Glomerular visceral epithelial cell (primary cell): ENCODE data around the gene CEMP1.

Experiments
- DNase-seq: peaks from one replicate; pipeline ENCODE4 v3.0.0-alpha.2; 2016; ENCODE audit errors: extremely low spot score

Gene CEMP1

DNA sequence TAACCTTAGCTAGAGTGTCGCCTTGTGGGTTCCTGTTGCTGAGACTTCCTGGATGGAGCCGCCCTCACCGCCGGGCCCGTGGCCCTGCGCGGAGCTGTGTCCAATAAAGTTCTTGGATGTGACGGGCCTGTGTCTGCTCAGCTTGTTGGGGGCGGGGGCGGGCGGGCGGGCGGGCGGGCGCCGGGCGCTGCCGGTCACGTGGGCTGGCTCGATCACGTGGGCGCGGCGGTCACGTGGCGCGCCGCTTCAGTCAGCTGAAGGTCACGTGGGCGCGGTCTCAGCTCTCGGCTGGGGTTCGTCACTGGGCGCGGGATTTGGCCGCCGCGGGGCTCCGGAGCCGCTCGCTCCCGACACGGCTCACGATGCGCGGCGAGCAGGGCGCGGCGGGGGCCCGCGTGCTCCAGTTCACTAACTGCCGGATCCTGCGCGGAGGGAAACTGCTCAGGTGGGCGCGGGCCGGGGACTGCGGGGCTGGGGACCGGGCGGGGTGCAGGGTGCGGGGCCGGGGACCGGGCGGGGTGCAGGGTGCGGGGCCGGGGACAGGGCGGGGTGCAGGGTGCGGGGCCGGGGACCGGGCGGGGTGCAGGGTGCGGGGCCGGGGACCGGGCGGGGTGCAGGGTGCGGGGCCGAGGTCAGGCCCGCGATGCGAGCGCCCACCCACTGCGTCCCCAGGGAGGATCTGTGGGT, 11.0 kb downstream of the CEMP1 start, which contains the start of gene AMDHD2:
Gene AMDHD2, plus strand, starts transcription at position 275 of the 687 bp plus-strand sequence. Its CDS starts 88 bp downstream, at position 363.
- peak; percentile 90 for DNase-seq

DNA sequence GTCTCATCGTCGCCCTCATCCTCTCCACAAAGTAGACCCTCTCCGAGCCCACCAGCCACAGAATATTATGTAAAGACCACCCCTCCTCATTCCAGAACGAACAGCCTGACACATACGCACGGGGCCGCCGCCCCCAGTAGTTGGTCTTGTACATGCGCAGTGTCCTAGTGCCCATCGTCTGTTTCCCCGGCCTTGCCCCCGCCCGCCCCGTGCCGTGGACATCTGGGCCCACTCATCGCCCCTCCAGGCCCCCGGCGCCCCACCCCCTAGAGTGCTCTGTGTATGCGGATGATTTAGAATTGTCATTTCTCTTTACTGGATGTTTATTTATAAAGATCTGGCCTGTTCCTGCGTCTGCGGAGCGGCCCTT, 11.5 kb downstream of the CEMP1 start:
- no peak for DNase-seq

DNA sequence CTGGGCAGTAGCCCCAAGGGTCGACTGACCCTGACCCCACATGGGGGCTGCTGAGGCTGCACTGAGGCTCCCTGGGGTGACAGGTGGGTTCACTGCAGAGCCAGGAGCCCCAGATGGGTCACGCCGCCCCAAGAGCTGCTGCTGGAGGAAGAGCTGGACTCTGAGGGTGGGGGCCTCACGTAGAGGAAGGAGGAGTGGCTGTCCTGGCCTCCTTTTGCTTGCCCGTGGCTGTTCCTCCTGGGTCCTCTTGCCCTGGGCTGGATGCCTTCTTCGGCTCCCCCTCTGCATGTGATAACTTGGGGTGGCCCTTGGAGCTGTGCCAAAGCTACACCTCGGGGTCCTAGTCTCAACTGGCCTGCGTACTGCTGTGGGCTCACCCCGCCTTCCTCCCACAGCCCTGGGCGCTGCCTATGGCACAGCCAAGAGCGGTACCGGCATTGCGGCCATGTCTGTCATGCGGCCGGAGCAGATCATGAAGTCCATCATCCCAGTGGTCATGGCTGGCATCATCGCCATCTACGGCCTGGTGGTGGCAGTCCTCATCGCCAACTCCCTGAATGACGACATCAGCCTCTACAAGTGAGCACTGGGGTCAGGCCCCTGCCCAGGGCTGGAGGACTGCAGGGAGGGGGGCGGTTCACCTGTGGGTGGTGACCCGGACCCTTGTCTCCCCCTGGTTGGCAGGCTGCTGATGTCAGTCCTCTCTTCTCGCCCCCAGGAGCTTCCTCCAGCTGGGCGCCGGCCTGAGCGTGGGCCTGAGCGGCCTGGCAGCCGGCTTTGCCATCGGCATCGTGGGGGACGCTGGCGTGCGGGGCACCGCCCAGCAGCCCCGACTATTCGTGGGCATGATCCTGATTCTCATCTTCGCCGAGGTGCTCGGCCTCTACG, 12.1 kb downstream of the CEMP1 start:
- DNase-seq = no peak

DNA sequence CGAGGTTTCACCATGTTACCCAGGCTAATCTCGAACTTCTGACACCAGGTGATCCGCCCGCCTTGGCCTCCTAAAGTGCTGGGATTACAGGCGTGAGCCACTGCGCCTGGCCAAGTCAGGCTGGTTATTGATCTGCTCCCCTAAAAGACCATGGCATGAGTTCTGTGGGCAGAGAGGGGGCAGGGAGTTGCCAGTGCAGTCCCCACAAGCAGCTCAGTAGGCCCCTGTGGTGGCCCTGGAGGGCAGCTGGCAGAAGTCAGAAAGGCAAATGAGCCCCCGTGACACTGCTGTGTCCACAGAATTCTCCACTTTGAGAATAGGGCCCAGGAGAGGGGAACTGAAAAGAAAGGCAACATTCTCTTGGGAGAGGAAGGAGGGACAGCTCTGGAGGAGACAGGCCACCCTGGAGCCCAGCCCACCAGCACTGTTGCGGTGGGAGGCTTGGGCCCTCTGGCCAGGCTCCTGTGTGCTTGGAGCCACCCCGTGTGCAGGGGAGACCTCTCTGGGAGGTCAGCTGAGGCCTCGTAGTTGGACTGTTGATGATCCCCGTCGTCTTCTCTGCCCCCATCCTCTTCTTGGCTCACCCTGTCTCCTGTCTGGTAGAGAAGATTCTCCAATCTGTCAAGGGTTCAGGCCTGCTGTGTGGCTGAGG, 13.1 kb downstream of the CEMP1 start:
- DNase-seq = no peak

DNA sequence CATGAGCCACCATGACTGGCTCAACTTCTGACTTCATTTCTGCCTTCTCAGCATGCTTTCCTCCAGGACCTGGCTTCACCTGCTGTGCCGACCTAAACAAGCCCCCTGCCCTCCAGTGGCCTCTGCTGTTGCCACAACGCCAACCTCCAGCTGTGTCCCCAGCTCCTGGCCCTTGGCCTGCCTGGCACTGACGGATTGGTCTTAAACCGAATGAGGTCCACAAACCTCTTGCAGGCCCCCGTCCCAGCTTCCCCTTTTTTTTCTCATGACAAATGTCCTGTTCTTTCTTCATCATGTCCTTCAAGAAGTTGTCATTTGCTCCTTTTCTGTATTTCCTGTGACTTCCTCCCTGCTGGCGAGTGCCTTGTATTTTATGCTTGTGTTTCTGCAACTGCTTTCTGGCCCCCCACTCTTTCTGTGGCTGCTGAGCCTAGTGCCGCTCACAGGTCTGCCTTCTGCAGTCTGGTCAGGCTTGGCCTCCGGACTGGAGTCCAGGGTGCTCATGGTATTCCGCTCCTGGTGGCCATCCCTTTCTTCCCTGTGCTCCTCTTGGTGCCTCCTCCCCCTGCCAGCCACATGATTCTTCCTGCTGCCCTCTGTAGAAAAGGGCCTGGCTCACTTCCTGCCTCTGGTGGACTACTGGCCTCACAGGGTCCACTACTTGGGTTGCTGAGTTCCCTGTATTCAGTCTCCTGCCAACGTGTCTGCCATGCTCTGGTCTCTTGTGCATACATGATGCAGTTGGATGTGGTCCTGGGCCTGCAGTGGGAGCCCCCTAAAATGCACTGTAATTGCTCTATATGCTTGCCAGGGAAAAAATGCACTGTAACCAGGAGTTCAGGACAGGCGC, 14.6 kb downstream of the CEMP1 start:
- DNase-seq = peak; percentile 38

DNA sequence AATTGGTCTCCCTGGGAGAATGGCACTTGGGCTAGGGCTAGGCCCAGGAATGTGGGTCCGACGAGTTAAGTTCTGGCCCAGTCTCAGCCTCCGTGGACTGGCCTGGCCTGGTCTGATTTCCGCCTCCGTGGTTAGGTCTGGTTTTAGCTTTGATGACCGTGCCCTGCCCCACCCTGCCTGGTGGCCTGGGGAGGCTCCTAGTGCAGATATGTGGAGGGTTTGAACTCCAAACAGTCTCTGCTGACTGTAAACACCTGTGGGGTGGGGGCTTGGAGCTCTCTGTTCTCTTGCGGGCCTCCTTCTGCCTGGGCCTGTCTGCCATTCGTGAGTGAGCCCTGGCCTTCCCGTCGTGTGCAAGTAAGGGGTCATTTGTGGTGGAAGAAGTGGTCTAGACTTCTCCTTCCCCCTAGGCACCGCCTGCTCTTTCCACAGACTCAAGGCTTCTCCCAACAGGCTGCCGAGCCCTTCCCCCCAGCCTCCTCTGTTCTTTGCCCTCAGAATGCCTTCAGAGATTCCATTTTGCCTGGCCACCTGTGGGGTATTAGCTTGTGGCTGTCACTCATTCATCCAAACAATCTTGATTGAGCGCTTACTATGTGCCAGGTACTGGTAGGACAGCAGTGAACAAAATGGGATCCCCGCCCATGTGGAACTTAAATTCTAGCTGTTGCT, 15.9 kb downstream of the CEMP1 start:
- no peak for DNase-seq

DNA sequence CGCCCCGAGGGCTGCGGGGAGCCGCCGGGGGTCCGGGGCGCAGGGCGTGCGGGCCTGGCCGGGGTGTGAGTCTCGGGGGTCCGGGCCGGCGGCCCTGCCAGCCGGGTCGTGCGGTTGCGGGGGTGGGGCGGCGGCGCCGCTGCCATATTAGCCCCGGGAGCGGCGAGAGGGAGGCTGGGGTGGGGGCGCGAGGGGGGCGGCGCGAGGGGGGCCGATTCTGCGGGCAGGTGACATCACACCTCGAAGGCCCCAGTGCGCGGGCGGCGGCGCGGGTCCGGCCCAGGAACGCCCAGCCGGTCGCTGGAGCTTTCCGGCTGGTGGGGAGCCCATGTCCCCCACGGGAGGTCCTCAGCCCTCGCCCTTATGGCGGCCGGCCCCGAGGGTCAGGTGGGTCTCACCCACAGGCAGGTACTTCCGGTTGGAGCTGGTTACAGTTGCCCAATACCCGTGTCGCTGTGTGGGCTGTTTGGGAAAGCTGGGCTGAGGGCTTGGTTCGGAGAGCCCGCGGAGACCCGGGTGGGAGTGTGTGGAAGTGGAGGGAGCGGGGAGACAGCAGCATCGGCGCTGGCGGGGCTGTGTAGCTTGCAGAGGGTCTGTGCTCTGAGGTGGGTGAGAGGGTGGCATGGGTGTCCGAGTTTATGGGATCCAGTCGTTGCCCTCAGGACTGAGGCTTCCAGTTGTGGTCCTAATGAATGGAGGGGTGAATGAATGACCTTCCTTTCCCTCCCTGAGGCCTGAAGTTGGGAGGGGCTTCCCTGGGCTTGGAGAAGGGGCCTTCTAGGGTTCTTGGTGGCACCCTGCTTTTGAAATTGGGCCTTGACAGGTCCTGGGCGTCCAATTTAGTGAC, 16.7 kb downstream of the CEMP1 start:
- no peak for DNase-seq

DNA sequence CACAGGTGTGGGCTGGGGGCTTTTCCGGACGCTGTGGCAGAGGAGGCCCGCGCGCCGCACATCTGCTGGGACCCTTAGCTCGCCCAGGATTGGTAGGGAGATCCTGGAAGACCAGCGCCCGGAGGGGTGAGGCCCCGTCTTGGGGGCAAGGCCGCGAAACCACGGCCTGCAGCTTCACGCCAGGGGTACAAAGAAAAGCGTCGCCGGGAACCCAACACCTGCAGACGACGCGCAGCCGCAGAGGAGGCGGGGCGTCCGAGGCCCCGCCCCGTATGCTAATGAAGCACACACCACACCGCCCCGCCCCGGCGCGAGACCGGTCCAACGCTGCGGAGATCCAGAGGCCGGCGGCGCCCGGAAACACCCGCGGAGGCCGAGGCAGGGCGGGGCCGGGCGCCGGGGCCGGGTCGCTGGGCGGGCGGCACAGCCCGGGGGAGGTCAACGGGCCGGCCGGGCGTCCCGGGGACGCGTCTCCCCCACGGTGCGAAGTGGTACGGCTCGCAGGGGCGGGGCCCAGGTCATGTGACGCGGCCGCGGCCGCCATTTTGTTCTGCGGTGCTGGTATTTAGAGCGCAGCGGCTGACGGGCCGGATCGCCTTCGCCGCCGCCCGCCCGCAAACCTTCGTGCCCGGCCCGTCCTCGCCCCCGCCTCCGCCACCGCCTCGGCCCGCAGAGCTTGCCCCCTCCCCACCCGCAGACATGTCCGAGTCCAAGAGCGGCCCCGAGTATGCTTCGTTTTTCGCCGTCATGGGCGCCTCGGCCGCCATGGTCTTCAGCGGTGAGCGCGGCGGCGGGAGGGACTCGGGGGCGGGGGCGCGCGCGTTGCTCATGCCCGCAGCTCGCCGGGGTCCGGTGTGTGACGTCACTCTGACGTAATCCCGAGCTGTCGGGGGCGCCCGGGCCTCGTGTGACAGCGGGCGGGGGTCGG, 17.5 kb downstream of the CEMP1 start, which contains the start of gene ATP6V0C:
Gene ATP6V0C, plus strand, starts transcription at position 548 of the 928 bp plus-strand sequence. Its CDS starts 152 bp downstream, at position 700.
- peak; percentile 91 for DNase-seq

DNA sequence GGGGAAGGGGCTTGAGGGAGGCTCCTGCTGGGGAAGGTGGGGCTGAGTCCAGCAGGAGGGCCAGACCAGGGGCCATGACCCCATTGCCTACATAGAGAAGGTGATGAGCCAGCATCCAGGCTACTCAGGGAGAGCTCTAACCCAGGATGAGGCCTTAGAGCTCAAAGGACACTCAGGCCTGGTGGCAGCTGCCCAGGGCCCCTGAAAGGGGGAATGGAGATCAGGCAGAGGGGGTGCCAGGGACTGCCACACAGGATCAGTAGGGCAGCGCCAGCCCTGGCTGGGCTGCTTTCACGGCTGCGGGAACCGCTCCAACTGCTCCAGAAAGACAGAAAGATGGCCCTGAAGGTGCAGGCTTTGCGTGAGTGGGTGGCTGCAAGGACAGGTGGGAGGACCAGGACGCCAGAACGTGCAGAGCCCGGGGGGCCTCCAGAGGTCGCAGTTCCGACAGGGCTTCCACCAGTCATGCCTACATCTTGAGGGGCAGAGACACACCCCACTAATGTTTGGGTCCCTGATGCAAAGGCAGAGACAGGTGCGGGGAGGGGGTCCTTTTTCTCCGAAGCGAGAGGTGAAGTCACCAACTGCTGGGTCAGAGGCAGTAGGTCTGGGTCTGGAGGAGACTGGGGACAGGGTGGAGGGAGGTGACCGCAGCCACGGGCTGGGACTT, 18.3 kb downstream of the CEMP1 start:
- DNase-seq = no peak

DNA sequence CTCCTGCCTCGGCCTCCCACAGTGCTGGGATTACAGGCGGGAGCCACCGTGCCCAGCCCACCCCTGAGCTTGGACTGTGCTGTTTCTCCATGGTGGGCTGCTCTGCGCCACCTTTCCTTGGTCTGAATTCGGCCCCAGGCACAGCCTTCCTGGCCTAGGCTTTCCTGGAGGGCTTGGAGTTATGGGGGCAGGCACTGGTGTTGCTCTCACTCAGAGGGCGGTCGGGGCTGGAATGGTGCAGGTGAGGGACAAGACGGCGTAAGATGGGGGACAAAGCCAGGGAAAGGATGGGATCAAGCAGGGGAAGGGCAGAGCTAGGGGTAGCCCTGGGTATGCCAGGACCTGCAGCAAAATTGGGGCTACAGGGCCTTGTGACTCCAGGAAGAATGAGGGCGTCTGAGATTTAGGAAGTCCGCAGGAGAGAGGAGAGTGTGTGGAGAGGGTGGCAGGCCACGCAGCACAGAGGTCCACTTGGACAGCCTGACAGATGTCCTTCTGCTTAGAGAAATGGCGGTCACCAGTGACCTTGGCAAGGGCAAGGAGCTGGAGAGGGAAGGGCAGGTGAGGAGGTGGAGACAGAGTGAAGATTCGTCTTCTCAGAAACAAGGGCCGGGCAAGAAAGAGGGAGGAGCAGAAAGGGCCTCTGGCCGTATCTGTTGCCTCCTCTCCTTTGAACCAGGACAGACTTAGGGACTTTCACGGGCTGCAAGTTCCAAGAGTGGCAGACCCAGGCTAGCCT, 19.0 kb downstream of the CEMP1 start:
- no peak for DNase-seq

DNA sequence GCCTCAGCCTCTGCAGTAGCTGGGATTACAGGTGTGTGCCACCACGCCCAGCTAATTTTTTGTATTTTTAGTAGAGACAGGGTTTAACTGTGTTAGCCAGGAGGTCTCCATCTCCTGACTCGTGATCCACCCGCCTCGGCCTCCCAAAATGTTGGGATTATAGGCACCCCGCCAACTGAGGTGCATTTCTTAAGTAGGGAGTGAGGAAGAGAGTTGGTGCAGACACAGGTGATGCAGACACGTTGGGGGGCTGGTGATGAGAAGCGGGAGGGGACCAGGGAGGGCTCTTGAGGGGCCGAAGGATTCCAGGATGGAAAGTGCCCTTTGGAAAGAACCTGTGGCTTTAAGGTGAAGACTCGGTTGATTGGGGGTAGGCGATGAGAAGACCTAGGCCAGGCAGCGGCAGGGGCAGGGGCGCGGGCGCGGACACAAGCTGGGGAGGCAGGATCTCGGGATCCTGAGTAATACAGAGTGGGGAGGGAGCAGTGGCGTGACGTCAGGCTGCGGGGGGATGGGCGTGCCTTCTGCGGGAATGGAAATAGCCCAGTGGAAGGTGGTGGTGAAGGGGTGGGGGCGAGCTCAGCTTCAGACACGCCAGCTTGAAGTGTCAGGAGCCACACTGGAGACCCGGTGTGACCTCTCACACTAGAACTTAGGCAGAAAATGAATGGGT, 19.9 kb downstream of the CEMP1 start:
- DNase-seq = peak; percentile 32

DNA sequence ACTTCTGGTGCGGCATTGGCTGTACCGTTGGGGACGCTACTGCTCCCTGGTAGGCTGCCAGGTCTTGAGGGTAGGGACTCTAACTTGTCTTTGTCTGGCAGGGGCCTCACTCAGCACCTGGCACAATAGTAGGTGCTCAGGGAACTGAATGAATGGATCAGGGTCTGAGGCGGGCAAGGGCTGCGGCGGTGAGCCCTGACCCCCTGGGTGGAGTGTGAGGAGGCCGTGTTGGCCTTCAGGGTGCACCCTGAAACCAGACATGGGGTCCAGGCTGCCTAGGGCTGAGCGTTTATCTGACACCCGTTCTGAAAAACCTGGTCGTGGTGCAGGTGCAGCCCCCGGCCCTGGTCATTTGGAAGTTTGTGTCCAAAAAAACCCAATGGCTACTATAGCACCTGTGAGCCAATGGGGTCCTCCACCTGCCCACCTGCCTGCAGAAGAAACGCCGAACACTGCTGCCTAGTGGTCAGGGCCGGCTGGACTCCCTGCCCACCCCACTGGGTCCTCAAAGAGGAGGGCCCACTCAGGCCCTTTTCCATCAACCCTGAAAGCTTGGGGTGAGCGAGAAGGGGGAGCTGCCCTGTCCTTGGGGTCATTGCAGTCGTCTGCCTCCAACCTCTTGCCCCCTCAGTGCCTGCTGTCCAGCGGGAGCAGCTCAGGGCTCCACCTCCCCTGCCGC, 22.3 kb downstream of the CEMP1 start:
- DNase-seq = no peak

DNA sequence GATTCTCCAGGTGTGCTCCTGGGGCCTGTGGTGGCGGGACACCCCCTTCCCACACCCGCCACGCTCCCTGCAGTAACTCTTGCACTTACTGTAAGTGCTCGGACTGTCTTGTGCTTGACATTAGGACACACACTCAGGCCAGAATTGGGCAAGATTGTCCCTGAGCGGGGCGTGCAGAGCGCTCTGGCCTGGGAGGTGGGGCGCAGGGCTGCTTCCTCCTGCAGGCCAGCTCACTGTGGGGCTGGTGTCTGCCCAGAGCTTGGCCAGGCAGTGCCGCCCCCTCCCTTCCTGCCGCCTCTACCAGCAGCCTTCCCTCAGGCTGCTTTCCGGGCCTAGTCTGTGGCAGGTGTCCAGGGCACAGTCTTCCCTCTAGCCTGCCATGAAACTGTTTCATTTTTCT, 23.5 kb downstream of the CEMP1 start:
- DNase-seq = no peak

DNA sequence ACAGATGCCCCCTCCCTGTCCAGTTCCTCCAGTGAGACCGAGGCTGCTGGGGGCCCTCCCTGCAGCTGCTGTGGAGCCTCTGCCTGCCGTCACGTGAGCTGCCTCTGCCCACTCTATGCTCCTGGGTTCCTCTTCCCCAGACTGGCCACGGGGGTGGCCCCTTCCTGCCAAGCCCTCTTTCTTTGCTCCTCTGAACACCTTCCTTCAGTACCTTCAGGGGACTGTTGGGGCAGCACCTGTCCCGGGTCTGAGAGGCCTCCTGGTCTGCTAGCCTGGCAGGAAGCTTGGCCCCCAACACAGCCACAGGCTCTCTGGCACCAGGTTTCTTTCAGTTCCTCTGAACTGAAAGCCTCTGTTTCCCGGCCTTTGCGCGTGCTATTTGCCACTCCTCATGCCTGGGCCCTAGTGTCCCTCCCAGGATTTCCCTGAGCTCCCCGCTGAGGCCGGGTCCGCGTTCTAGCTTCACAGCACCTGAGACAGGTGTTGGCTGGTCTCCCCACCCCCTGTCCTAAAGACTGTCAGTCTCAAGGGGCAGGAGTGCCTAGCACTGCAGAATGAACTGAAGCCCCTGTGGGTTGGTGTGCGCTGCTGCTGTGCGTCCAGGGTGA, 24.1 kb downstream of the CEMP1 start:
- no peak for DNase-seq

DNA sequence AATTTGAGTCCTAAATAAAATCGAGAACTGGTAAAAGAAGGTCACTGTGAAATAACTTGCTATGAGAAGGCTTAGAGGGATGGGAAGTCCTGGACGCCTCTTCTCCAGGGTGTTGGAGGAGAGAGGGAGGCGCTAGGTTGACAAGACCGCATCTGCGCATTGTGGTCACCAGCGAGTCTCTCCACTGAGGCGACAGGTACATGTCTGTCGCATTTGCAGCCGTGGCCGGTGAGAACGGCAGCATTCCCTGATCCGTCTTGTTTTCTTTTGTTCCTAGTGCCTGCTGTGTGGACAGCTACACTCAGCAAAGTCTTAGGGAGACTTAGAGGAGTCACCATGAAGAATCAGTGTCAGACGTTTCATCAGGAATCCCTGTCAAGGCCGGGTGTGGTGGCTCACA, 25.5 kb downstream of the CEMP1 start:
- no peak for DNase-seq
